Astrocyte (in vitro differentiated cells and primary cell): ENCODE results near the gene RAPSN.

Experiments used
- EZH2 ChIP-seq: IDR thresholded peaks from 2 replicates; pipeline ENCODE4 v1.6.1; 2012; ENCODE audit warnings: mild to moderate bottlenecking, low read length, inconsistent platforms; ENCODE audit not compliant: insufficient read depth
- TF ChIP-seq, protein P1 (sequence below): IDR thresholded peaks from 2 replicates; pipeline ENCODE4 v1.5.1; 2011; ENCODE audit warnings: low read depth, mild to moderate bottlenecking, inconsistent platforms, low read length, moderate library complexity; ENCODE audit not compliant: insufficient read depth

DNA sequence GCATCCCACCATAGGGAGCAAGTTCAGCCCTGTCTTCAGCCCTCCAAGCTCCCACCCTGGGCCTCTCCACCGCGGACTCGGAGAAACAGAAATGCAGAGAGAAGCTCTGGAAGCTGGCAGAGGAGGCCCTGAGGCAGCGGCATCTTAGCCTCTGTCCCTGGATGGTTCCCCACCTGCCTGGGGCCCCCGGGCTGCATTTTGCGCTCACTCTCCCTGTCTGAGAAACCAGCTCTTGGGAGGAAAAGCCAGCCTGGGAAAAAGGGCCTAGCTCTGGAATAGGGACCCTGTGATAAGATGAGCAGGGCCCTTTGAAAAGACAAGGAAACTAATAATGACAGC lies 58.5 kb downstream of the RAPSN start:
- no peak for TF ChIP-seq EZH2
- TF ChIP-seq, protein P1, sequence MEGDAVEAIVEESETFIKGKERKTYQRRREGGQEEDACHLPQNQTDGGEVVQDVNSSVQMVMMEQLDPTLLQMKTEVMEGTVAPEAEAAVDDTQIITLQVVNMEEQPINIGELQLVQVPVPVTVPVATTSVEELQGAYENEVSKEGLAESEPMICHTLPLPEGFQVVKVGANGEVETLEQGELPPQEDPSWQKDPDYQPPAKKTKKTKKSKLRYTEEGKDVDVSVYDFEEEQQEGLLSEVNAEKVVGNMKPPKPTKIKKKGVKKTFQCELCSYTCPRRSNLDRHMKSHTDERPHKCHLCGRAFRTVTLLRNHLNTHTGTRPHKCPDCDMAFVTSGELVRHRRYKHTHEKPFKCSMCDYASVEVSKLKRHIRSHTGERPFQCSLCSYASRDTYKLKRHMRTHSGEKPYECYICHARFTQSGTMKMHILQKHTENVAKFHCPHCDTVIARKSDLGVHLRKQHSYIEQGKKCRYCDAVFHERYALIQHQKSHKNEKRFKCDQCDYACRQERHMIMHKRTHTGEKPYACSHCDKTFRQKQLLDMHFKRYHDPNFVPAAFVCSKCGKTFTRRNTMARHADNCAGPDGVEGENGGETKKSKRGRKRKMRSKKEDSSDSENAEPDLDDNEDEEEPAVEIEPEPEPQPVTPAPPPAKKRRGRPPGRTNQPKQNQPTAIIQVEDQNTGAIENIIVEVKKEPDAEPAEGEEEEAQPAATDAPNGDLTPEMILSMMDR = no peak
